Frontal cortex (tissue), 4 donors: ENCODE measurements around the gene TUBB4A. TPM values are rescaled to one million over a fixed set of nuclear protein-coding genes. Genes with fewer than 3 reads are reported as not detected.
A peak's percentile ranks its signal among the peaks of the same experiment; 100 is the strongest.
"Not testable (repeated sequence)": the region's sequence is repeated elsewhere in the genome, so short reads cannot be mapped to it uniquely, and the experiment has no call there.

ENCODE experiments used
- DNase-seq, 2 donors: peaks; one replicate each; pipeline ENCODE4 v3.0.0; 2012; ENCODE audit warnings: low spot score in 2 of 2
- FAIRE-seq: peaks from 2 replicates; lab custom pipeline; 2012; peaks lifted over from hg19 to GRCh38; lab: Jason Lieb, UNC
- total RNA-seq: library from RNA; depleted of rRNA; stranded (reverse); fragments of >200 nt; gene quantifications from one replicate; pipeline ENCODE4 v1.2.3, GENCODE V29; 2014
- donor health status: control.
- donor health status: control.
- donor health status: control.

Gene TUBB4A
- 106 TPM for total RNA-seq

DNA sequence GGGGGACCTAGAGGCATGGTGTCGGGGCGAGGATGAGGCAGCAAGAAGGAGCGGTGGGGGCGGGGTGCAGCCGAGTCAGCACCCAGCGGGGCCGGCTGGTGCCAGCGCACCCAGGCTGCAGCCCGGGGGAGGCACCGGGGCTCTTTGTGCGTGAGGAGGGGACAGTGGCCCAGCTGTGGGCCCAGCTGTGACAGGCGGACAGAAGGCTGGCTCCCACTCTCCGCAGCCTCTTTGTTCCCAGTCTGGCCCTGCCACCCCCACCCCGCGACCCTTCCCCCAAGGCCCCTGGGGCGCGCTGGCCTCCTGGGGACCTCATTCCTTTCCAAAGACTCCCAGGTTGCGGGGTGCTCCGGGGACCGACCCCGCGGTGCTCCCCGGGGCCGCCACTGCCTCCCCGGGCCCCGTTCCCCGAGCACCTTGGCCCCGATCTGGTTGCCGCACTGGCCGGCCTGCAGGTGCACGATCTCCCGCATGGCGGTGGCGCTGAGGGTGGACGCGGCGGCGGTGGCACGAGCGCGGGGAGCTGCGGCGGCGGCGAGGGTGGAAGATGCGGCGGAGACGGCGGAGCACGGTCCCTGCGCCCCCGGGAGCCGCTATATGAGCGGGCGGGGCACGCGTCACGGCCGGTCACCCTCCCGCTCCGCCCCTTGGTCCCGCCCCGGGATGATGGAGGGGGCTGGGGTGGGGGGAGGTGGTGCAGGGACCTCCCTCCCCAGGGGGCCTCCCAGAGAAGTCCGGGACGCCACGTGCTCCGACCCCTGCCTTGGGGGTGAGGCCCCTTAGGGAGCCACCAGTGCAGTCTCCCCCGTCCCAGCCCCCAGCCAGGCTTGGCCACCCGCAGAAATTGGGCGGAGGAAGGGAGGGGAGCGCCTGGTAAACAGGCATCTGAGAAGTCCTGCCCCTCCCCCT, at the start of gene TUBB4A:
TSS of gene TUBB4A (minus strand) at position 570 of the 909 bp plus-strand sequence. CDS start at position 473, 97 bp downstream.
- DNase-seq (peak; percentile 89 to 95), FAIRE-seq (no peak)

DNA sequence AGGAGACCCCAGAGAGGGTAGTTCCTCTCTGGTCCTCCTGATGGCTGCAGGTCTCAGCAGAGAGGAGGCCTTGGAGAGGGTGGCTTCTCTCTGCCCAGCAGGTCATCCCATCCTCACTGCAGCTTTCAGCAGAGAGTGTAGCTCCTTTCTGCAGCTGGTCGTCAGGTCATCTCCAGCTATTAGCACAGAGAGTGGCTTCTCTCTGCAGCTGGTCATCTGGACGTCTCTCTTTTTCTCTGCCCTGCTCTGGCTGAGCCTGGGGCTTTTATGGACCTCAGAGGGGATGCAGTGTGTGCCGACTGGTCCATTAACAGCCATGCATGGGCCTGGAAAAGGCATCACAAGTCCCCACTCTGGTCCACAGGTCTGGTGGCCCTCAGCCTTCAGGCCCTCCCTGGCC, 49.0 kb upstream of the TUBB4A start:
- no peak for DNase-seq

DNA sequence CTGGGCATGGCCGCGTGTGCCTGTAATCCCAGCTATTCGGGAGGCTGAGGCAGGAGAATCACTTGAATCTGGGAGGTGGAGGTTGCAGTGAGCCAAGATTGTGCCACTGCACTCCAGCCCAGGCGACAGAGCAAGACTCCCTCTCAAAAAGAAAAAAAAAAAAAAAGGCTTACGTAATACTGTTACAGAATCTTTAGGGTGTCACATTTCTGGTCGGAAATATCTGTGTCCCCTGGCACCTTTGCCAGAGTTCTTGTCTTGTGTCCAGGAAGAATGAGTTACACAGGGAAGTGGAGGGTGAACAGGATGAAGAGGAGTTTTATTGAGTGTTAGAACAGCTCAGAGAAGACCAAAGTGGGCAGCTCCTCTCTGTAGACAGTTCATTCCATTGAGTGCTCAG, 48.6 kb upstream of the TUBB4A start:
- not testable (repeated sequence) for FAIRE-seq

More for the DNA sequence above, 49.0 kb upstream of the TUBB4A start:
- FAIRE-seq: no peak

DNA sequence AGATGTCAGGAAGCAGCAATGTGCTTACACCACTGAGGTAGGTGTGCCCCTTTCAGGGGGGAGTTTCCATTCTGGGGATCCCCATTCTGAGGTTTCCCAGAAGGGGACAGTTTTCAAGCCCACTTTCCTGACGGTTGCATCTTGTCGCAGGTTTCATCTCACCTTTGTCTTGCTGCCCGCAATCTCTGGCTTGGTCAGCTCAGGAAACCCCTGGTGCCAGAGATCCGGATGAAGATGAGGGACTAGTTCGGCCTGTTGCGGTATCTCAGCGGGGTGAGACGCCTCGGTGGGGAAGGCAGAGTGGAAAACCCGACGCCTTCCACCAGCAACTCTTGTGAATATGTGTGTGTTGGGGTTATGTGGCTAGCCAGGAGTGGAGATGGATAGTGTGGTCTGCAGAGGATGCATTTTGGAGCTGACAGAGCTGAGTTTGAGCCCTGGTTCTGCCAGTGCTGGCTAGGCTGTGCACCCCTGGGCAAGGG, 41.8 kb upstream of the TUBB4A start:
- DNase-seq (no peak), FAIRE-seq (no peak)

More for the DNA sequence above, 48.6 kb upstream of the TUBB4A start:
- not testable (repeated sequence) for DNase-seq

DNA sequence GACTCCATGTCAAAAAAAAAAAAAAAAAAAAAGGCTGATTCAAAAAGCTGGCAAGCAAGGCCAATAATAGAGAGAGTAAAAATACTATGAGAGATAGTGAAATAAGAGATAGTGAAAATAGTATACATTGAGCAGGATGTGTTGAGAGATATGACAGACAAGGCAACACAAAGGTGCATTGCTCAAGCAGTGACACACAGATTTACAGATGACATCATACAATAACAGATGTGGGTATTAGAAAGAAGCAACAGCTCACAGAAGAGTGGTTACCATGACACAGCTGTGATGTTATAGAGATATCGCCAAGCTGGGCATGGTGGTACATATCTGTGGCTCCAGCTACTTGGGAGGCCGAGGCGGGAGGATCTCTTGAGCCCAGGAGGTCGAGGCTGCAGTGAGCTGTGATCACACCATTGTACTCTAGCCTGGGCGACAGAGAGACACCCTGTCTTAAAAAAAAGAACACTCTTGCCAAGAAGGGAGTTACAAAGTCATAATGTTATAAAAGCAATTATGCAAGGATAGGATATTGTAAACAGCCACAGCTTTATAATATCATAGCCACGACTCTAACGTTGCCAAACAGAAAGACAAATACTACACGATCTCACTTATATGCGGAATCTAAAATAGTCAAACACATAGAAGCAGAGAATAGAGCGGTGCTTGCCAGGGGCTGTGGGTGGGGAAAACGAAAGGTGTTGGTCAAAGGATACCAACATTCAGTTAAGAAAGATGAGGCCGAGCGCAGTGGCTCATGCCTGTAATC, 39.0 kb upstream of the TUBB4A start:
- DNase-seq (no peak), FAIRE-seq (no peak)

DNA sequence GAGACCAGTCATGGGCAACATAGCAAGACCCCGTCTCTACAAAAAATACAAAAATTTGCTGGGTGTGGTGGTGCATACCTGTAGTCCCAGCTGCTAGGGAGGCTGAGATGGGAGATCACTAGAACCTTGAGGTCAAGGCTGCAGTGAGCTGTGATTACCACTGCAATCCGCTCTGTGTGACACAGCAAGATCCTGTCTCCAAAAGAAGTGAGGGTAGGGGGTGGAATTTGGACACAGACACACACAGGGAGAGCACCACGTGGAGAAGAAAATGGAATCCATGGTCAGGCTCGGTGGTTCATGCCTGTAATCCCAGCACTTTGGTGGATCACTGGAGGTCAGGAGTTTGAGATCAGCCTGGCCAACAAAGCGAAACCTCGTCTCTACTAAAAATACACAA, 37.4 kb upstream of the TUBB4A start:
- FAIRE-seq: no peak

DNA sequence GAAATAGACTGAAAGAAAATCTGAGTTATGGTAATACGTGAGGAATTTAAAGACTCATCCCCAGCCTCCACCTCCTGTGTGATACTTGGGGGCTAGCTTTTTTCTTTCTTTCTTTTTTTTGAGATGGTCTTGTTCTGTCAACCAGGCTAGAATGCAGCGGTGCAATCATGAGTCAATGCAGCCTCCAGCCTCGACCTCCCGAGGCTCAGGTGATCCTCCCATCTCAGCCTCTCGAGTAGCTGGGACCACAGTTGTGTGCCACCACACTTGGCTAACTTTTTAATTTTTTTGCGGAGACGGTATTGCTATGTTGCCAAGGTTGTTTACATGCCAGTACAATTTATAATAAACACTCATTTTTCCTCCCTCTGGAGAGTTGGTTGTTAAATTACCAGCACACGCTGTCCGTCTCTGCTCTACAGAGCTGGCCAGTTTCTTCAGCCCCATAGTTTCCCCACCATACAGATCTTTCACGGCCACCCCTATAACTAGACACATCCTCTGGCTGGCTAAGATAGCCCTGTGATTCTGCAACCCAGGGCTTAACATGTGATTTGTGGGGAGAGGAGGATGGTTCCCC, 33.5 kb upstream of the TUBB4A start:
- DNase-seq (no peak), FAIRE-seq (no peak)

More for the DNA sequence above, 37.4 kb upstream of the TUBB4A start:
- DNase-seq: no peak

DNA sequence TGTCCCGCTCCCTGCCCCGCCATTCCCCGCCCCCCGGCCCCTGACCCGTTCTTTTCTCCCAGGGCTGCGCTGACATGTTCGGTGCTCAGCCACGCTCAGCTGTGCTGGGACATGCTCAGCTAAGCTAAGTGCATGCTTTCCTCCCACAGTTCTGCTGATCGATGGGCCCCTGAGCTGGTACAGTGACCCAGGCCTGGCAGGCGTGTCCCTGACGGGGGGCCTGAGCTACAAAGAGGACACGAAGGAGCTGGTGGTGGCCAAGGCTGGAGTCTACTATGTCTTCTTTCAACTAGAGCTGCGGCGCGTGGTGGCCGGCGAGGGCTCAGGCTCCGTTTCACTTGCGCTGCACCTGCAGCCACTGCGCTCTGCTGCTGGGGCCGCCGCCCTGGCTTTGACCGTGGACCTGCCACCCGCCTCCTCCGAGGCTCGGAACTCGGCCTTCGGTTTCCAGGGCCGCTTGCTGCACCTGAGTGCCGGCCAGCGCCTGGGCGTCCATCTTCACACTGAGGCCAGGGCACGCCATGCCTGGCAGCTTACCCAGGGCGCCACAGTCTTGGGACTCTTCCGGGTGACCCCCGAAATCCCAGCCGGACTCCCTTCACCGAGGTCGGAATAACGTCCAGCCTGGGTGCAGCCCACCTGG, 32.5 kb upstream of the TUBB4A start:
- no peak for DNase-seq
- no peak for FAIRE-seq

DNA sequence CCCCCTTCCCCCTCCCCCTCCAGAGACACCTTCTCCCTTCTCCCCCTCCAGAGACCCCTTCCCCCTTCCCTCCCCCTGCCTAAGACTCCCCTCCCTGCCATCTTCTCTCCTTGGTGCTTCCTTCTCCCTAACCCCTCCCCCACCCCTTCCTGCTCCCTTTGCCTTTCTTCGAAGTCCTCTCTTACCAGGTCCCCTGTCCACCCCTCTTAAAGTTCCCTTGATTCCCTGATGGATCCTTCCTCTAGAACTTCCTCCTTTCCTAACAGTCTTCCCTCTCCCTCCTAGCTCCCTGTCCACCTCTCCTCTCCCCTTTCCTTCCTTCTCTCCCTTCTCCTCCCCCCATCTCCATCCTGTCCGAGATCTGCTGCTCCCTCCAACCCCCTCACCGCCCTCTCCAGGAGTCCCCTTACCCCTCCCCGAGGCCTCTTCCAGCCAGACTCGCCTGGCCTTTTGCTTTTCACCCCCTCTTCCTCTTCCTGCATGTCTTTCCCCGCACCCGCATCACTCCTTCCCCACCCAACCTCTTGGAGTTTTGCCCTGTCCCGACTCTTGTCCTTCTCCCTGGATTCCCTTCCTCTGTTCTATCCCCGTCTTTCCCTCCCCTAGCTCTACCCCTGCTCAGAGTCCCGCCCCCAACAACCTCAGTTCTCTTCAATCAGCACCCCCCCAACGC, 31.8 kb upstream of the TUBB4A start:
- DNase-seq (no peak), FAIRE-seq (no peak)

DNA sequence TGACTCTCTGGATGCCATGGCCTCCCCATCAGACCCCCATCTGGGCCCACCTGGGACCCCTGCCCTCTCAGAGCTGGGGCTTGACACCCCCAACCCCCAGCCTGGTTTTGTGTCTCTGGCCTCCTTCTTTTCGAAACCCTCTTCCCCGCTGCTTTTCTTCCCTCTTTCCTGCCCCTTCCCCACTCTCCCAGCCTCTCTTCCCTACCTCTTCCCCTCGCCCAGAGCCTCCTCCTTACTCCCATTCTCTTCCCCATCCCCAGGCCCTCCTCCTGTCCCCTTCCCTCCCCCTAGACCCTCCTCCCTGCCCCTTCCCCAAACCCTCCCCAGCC, 30.9 kb upstream of the TUBB4A start:
- no peak for FAIRE-seq
- no peak for DNase-seq

DNA sequence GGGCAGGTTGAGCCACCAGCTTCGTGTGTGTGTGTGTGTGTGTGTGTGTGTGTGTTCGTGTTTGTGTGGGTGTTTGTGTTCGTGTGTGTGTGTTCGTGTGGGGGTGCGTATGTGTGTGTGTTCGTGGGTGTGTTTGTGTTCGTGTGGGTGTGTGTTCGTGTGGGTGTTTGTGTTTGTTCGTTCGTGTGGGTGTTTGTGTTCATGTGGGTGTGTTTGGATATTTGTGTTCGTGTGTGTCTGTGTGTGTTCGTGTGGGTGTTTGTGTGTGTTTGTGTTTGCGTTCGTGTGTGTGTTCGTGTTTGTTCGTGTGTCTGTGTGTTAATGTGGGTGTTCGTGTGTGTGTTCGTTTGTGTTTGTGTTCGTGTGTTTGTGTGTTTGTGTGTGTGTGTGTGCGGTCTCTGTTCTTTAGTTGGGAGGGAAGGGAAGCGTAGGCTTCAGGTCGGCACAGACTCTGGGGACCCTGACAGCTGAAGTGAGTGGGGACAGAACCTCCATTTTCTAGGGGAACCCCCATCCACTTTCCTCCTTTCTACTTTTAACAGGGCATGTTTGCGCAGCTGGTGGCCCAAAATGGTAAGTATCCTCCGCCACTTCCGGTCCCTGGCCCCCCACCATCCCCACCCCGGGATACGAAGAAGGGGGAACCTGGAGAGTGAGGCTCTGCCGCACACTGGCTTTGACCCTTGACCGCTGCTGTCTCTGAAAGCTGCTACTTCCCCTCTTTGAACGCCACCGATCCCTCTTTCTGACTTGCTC, 30.3 kb upstream of the TUBB4A start:
- FAIRE-seq (no peak), DNase-seq (peak; percentile 46)

DNA sequence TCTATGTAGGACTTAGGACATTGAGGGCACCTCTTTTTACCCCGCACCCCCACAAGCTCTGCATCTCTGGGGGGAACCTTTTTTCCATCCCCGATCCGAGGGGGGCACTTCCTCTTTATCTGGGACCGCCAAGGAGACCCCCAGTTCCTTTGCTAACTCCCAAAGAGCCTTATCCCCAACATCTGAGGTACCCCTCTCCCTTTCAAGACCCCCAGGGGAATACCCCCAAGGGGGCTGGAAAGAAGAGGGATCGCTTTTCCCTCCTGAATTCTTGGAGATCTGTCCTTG, 29.8 kb upstream of the TUBB4A start:
- DNase-seq (peak in 1 of 2 donors; percentile 35), FAIRE-seq (no peak)

DNA sequence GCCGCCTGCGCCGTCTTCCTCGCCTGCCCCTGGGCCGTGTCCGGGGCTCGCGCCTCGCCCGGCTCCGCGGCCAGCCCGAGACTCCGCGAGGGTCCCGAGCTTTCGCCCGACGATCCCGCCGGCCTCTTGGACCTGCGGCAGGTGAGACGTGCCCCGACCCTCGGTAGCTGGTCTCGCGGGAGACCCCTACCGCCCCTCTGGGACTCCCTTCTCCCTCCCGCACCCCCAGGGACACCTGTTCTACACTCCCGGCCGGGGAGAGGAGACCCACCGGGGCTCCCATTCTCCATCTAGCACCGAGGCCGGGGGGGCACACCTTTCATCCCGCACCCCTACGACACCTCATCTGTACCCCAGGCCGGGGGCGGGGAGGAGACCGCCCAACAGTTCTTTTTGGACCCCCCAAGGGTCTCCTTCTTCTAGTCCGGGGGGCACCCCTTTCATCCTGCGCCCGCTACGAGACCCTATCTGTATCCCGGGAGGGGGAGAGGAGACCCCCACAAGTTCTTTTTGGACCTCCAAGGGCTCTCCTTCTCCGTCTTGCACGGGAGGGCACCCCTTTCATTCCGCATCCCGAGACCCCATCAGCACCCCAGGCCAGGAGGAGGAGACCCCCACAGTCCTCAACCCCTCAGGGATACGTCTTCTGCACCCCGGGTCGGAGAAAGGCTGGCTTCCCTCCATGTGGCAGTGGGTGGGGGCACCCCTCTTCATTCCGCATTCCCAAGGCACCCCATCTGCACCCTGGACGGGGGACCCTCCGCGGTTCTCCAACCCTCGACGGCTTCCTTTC, 29.2 kb upstream of the TUBB4A start:
- FAIRE-seq (no peak), DNase-seq (peak in 1 of 2 donors; percentile 36)

DNA sequence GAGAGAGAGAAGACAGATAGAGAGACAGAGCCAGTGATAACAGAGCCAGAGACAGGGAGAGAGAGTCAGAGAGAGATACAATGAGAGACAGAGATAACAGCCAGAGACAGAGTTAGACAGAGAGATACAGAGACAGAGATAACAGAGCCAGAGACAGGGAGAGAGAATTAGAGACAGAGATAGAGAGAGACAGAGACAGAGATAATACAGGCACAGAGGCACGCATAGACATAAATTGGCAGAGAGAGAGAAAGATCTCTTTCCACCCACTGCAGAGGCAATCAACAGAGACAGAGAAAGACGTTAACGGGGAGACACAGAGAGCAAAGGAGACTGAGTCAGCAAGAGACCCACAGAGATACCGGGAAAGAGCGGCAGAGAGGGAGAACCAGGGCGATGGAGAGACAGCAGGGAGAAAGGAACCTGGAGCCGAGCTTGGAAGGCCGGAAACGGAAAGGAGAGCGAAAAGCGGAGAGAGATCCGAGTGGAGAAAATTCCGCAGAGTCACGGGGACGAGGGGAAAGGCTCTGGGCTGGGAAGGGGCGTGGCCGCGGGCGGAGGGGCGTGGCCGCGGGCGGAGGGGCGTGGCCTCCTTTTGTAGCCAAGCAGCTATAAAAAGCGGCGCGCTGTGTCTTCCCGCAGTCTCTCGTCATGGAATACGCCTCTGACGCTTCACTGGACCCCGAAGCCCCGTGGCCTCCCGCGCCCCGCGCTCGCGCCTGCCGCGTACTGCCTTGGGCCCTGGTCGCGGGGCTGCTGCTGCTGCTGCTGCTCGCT, 28.5 kb upstream of the TUBB4A start, which contains the start of gene TNFSF9:
TSS of gene TNFSF9 (plus strand) at position 641 of the 777 bp plus-strand sequence. CDS start at position 652, 11 bp downstream.
- FAIRE-seq: no peak
- DNase-seq: peak; percentile 91 to 98

DNA sequence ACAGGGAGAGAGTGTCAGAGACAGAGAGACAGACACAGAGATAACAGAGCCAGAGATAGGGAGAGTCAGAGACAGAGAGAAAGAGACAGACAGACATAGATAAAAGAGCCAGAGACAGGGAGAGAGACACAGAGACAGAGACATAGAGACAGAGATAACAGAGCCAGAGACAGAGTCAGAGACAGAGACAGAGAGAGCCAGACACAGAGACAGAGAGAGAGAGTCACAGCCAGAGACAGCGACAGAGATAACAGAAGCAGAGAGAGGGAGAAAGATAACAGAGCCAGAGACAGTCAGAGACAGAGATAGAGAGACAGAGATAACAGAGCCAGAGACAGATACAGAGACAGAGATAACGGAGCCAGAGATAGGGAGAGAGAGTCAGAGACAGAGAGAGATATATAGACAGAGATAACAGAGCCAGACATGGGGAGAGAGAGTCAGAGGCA, 27.9 kb upstream of the TUBB4A start:
- DNase-seq (no peak), FAIRE-seq (no peak)

DNA sequence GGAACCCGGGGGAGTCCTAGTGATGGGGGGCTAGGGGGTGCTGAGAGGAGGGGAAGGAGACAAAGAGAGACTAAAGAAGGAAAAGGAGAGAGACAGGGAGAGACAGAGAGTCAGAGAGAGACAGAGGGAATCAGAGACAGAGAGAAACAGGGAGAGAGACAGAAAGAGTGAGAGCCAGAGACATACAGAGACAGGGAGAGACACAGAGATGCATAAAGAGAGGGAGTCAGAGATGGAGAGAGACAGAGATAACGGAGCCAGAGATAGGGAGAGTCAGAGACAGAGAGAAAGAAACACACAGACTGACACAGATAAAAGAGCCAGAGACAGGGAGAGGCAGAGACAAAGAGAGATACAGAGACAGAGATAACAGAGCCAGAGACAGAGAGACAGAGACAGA, 27.2 kb upstream of the TUBB4A start:
- no peak for DNase-seq

DNA sequence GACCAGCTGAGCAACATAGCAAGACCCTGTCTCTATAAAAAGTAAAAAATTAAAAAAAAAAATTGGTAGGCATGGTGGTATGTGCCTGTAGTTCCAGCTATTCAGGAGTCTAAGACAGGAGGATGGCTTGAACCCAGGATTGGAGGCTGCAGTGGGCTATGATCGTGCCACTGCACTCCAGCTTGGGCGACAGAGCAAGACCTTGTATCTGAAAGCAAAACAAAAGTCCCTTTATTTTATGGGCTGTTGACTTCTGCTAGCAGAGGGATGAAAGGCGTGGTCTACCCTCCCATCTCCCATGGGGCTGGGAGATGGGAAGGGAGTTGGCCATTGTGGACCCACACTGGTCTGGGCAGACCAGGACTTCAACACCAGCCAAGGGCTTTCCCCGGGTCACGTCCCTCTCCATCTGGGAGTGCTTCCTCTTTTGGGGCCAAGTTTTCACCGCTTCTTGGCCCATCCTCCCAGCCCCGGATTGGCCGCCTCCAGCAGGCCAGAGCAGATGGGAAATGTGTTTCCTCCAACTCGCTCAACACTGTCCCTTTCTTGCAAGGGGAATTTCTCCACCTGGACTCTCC, 26.5 kb upstream of the TUBB4A start:
- DNase-seq (peak; percentile 39 to 56), FAIRE-seq (no peak)

More for the DNA sequence above, 27.2 kb upstream of the TUBB4A start:
- no peak for FAIRE-seq
